ENCODE data around the gene LDLRAD4. TPM values are rescaled to one million over a fixed set of nuclear protein-coding genes. Genes with fewer than 3 reads are reported as not detected.

Gene LDLRAD4
- total RNA-seq, 6 donors from 2014 or later: 19.5 to 26.6 (median 24.4) TPM

- Histone ChIP-seq H3K4me3 (no peak overlapping the region), H3K36me3 (no peaks in the 10 kb centered on the region), H3K9me3 (no peaks in the 10 kb centered on the region), H3K27ac (no peak overlapping the region), H3K4me1 (no peaks in the 10 kb centered on the region), H3K27me3 (no peaks in the 10 kb centered on the region)
- DNase-seq (no peak), ATAC-seq (ENCODE audit: low FRiP score in 2 of 2) (no peak)
- TF ChIP-seq CTCF (IDR thresholded peaks at IDR 0.05) (no peak), EP300 (IDR thresholded peaks at IDR 0.05) (no peak), POLR2A (IDR thresholded peaks at IDR 0.05) (no peak), POLR2AphosphoS5 (IDR thresholded peaks at IDR 0.05) (no peak)
- 83 to 91% methylated on average over 8 of the region's 8 CpGs for WGBS, 2 donors
These were observed 143.5 kb downstream of the LDLRAD4 start for GRCh38 chr18:13362051-13362450.

DNA sequence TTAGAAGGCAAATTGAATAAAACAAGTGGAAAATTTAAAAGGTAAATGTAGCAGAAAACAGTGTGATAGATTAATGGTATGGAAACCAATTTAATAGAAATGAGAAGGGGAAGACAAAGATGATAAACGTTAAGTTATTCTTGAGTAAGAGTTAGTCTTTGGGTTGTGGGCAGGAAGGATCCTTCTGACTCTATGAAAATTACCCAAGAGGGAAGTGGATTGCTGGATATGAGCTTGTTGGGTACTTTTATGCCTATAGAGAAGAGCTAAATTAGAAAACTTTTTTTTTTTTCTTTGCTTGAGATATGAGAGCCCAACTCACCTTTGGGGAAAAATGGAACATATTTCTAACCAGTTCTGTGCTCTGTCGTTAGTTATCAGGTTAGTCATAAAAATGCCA is 144.0 kb downstream of the LDLRAD4 start:
- Histone ChIP-seq H3K27me3 (no peaks in the 10 kb centered on the region), H3K4me1 (no peaks in the 10 kb centered on the region), H3K36me3 (no peaks in the 10 kb centered on the region), H3K9me3 (no peaks in the 10 kb centered on the region), H3K4me3 (no peak overlapping the region), H3K27ac (no peak overlapping the region)
- no peak for DNase-seq
- 73 to 85% methylated on average over 2 of the region's 2 CpGs for WGBS, 2 donors
- TF ChIP-seq POLR2AphosphoS5 (IDR thresholded peaks at IDR 0.05) (no peak), POLR2A (IDR thresholded peaks at IDR 0.05) (no peak), CTCF (IDR thresholded peaks at IDR 0.05) (no peak), EP300 (IDR thresholded peaks at IDR 0.05) (no peak)
- ATAC-seq (ENCODE audit: low FRiP score in 2 of 2): no peak

- DNase-seq: no peak
- TF ChIP-seq POLR2AphosphoS5 (IDR thresholded peaks at IDR 0.05) (no peak), POLR2A (IDR thresholded peaks at IDR 0.05) (no peak), EP300 (IDR thresholded peaks at IDR 0.05) (no peak), CTCF (IDR thresholded peaks at IDR 0.05) (no peak)
These were observed 144.8 kb downstream of the LDLRAD4 start for GRCh38 chr18:13363359-13363758.

GRCh38 chr18:13364721-13365205 is 146.2 kb downstream of the LDLRAD4 start:
- H3K4me1 ChIP-seq: no peaks in the 10 kb centered on the region
- H3K27ac ChIP-seq: no peak overlapping the region
- no peak overlapping the region for H3K4me3 ChIP-seq
- ATAC-seq (ENCODE audit: low FRiP score in 2 of 2): no peak
- no peaks in the 10 kb centered on the region for H3K36me3 ChIP-seq
- TF ChIP-seq POLR2A (IDR thresholded peaks at IDR 0.05) (no peak), CTCF (IDR thresholded peaks at IDR 0.05) (no peak), EP300 (IDR thresholded peaks at IDR 0.05) (no peak), POLR2AphosphoS5 (IDR thresholded peaks at IDR 0.05) (no peak)
- 65 to 83% methylated on average over 7 of the region's 7 CpGs for WGBS, 2 donors
- no peak for DNase-seq
- no peaks in the 10 kb centered on the region for H3K9me3 ChIP-seq
- H3K27me3 ChIP-seq: no peaks in the 10 kb centered on the region

More at GRCh38 chr18:13363359-13363758, 144.8 kb downstream of the LDLRAD4 start:
- Histone ChIP-seq H3K4me3 (no peak overlapping the region), H3K9me3 (no peaks in the 10 kb centered on the region), H3K27me3 (no peaks in the 10 kb centered on the region), H3K27ac (no peak overlapping the region), H3K36me3 (no peaks in the 10 kb centered on the region), H3K4me1 (no peaks in the 10 kb centered on the region)
- whole genome bisulfite sequencing, 2 donors: 50 to 64% methylated on average over 4 of the region's 4 CpGs
- no peak for ATAC-seq (ENCODE audit: low FRiP score in 2 of 2)

- no peak for ATAC-seq (ENCODE audit: low FRiP score in 2 of 2)
- 75 to 91% methylated on average over 3 of the region's 3 CpGs for WGBS, 2 donors
- Histone ChIP-seq H3K36me3 (no peaks in the 10 kb centered on the region), H3K27me3 (no peaks in the 10 kb centered on the region), H3K9me3 (no peaks in the 10 kb centered on the region), H3K27ac (no peak overlapping the region), H3K4me1 (no peaks in the 10 kb centered on the region), H3K4me3 (no peak overlapping the region)
- DNase-seq: no peak
- TF ChIP-seq POLR2AphosphoS5 (IDR thresholded peaks at IDR 0.05): no peak
- no peak for TF ChIP-seq POLR2A (IDR thresholded peaks at IDR 0.05)
- no peak for TF ChIP-seq EP300 (IDR thresholded peaks at IDR 0.05)
- no peak for TF ChIP-seq CTCF (IDR thresholded peaks at IDR 0.05)
These were observed 147.6 kb downstream of the LDLRAD4 start for GRCh38 chr18:13366131-13366530.

All from upper lobe of left lung (tissue), 6 donors.